Measurements from ENCODE around the gene NOL4L. TPM values are rescaled to one million over a fixed set of nuclear protein-coding genes. Genes with fewer than 3 reads are reported as not detected.

The NOL4L gene
- total RNA-seq, 1 experiment from 2014 or later: 40.9 TPM

DNA sequence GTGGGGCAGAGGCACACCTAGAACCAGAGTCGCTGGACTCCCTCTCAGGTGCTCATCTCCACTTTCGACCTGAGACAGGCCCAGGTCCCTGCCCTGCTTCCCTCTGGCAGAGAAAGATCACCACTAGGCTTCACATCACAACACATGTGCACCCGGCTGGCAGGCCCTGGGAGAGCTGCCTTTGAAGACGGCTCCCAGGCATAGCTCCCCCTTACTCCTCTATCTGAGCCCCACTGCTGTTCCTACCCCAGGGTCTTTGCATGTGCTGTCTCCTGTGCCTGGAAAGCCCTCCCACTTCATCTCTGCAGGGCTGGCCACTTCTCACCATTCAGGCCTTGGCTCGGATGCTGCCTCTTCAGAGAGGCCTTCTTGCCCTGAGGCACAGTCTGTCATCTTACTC, 89.2 kb downstream of the NOL4L start:
- Histone ChIP-seq H3K79me2 (ENCODE audit: low read depth) (no peaks in the 10 kb centered on the region), H3K36me3 (ENCODE audit: low read depth) (no peaks in the 10 kb centered on the region), H3K4me3 (no peak overlapping the region), H3K9me2 (ENCODE audit: insufficient read depth) (peaks cover under 1% of the 10 kb centered on the region; the same call in 1 of the 2 replicates), H3K4me1 (replicated peaks; ENCODE audit: insufficient read depth) (no peaks in the 10 kb centered on the region), H3F3A (ENCODE audit: insufficient read depth, low read depth) (no peaks in the 10 kb centered on the region), H3K4me2 (no peak overlapping the region), H3K27me3 (ENCODE audit: insufficient read depth, low read depth) (no peaks in the 10 kb centered on the region), H2AFZ (no peak overlapping the region), H3K9me3 (ENCODE audit: insufficient read depth, low read depth) (no peaks in the 10 kb centered on the region), H4K20me1 (ENCODE audit: insufficient read depth) (peaks cover 3% of the 10 kb centered on the region; the same call in 1 of the 2 replicates), H3K27ac (no peak overlapping the region)
- DNase-seq: no peak
- TF ChIP-seq EZH2 (IDR thresholded peaks at IDR 0.05; ENCODE audit: low read depth): no peak
- TF ChIP-seq, protein P1, sequence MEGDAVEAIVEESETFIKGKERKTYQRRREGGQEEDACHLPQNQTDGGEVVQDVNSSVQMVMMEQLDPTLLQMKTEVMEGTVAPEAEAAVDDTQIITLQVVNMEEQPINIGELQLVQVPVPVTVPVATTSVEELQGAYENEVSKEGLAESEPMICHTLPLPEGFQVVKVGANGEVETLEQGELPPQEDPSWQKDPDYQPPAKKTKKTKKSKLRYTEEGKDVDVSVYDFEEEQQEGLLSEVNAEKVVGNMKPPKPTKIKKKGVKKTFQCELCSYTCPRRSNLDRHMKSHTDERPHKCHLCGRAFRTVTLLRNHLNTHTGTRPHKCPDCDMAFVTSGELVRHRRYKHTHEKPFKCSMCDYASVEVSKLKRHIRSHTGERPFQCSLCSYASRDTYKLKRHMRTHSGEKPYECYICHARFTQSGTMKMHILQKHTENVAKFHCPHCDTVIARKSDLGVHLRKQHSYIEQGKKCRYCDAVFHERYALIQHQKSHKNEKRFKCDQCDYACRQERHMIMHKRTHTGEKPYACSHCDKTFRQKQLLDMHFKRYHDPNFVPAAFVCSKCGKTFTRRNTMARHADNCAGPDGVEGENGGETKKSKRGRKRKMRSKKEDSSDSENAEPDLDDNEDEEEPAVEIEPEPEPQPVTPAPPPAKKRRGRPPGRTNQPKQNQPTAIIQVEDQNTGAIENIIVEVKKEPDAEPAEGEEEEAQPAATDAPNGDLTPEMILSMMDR (conservative IDR thresholded peaks at IDR 0.05): no peak
- POLR2A ChIA-PET (ENCODE audit: unreplicated experiment): no interaction called here
- intact Hi-C loops (cut with micrococcal nuclease; ENCODE audit: unreplicated experiment): no loop called here
- CTCF ChIA-PET: no interaction called here
- no TSS peak for BruUV-seq (replicated peaks)

- no peak overlapping the region for H2AFZ ChIP-seq
Observed at GRCh38 chr20:32495217-32495565, 89.9 kb downstream of the NOL4L start.

DNA sequence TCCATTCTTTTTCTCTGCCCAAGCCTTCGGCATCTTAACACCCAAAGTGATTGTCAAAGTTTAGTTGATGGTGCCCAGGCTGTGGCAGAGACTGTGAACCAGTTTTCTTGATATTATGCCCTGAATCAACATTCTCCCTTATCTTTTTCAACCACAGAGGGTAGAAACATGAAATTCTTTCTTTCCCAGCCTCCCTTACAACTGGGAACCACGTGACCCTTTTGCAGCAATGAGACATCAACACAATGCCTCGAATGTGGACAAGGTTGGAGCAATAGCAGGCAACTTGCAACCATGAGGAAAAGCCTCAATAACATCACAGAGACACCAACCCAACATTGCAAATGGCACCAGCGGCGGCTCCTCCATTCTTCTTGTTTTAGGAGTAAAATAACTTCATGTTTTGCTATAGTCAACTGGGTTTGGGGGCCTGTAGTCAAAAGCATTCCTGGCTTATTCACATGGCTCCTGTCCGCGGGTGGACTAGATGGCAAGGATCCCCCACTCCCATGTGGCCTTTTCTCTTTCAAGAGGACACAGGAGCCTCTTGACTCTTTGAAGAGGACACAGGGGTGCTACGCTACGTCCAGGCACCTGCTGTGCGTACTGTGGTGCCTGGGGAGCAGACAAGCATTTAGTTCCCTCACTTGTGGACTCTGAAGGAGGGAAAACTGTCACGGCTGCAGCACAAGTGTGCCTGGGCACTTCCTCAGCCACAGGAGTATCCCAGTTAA, 90.5 kb downstream of the NOL4L start:
- DNase-seq: no peak
- Histone ChIP-seq H4K20me1 (ENCODE audit: insufficient read depth) (peaks cover 6% of the 10 kb centered on the region; the same call in 1 of the 2 replicates), H3K9me2 (ENCODE audit: insufficient read depth) (no peaks in the 10 kb centered on the region), H3K27ac (no peak overlapping the region), H3K79me2 (ENCODE audit: low read depth) (no peaks in the 10 kb centered on the region), H3F3A (ENCODE audit: insufficient read depth, low read depth) (no peaks in the 10 kb centered on the region), H3K4me2 (no peak overlapping the region), H3K4me1 (replicated peaks; ENCODE audit: insufficient read depth) (no peaks in the 10 kb centered on the region), H3K9me3 (ENCODE audit: insufficient read depth, low read depth) (no peaks in the 10 kb centered on the region), H3K4me3 (no peak overlapping the region), H3K36me3 (ENCODE audit: low read depth) (no peaks in the 10 kb centered on the region), H2AFZ (no peak overlapping the region), H3K27me3 (ENCODE audit: insufficient read depth, low read depth) (no peaks in the 10 kb centered on the region)
- CTCF ChIA-PET: no interaction called here
- POLR2A ChIA-PET (ENCODE audit: unreplicated experiment): interaction anchor here (0.6 kb wide), 1 partner anchor 78 kb away, joined by 4 read pairs; no protein-coding TSS in a partner anchor
- no TSS peak for BruUV-seq (replicated peaks)
- intact Hi-C loops (cut with micrococcal nuclease; ENCODE audit: unreplicated experiment): no loop called here
- TF ChIP-seq, protein P1 (conservative IDR thresholded peaks at IDR 0.05): no peak
- no peak for TF ChIP-seq EZH2 (IDR thresholded peaks at IDR 0.05; ENCODE audit: low read depth)

More at GRCh38 chr20:32495217-32495565, 89.9 kb downstream of the NOL4L start:
- no peak overlapping the region for H3K27ac ChIP-seq
- no peaks in the 10 kb centered on the region for H3K27me3 ChIP-seq (ENCODE audit: insufficient read depth, low read depth)
- CTCF ChIA-PET: no interaction called here
- peaks cover 6% of the 10 kb centered on the region; the same call in 1 of the 2 replicates for H4K20me1 ChIP-seq (ENCODE audit: insufficient read depth)
- DNase-seq: no peak
- no peaks in the 10 kb centered on the region for H3F3A ChIP-seq (ENCODE audit: insufficient read depth, low read depth)
- H3K36me3 ChIP-seq (ENCODE audit: low read depth): no peaks in the 10 kb centered on the region
- no peaks in the 10 kb centered on the region for H3K4me1 ChIP-seq (replicated peaks; ENCODE audit: insufficient read depth)
- no peaks in the 10 kb centered on the region for H3K79me2 ChIP-seq (ENCODE audit: low read depth)
- POLR2A ChIA-PET (ENCODE audit: unreplicated experiment): no interaction called here
- TF ChIP-seq, protein P1 (conservative IDR thresholded peaks at IDR 0.05): no peak
- no peak for TF ChIP-seq EZH2 (IDR thresholded peaks at IDR 0.05; ENCODE audit: low read depth)
- intact Hi-C loops (cut with micrococcal nuclease; ENCODE audit: unreplicated experiment): no loop called here
- no peaks in the 10 kb centered on the region for H3K9me3 ChIP-seq (ENCODE audit: insufficient read depth, low read depth)
- H3K9me2 ChIP-seq (ENCODE audit: insufficient read depth): no peaks in the 10 kb centered on the region
- BruUV-seq (replicated peaks): no TSS peak
- H3K4me3 ChIP-seq: no peak overlapping the region
- no peak overlapping the region for H3K4me2 ChIP-seq
